Osteoblast (primary cell): Measurements from ENCODE around the gene OTULIN. TPM values are rescaled to one million over a fixed set of nuclear protein-coding genes. Genes with fewer than 3 reads are reported as not detected.

Source experiments
- DNase-seq: peaks from one replicate; pipeline ENCODE4 v3.0.0; 2011; ENCODE audit warnings: low spot score, mixed read lengths; ENCODE audit not compliant: insufficient read length; ENCODE audit errors: missing footprints
- H2AFZ ChIP-seq: 2 replicates; pipeline ENCODE4 v1.6.0; 2011; ENCODE audit warnings: mild to moderate bottlenecking, low read length
- H3K27ac ChIP-seq: 2 replicates; pipeline ENCODE4 v1.5.1; 2011; ENCODE audit warnings: mild to moderate bottlenecking, low read depth, low read length, moderate library complexity
- H3K27me3 ChIP-seq: 2 replicates; pipeline ENCODE4 v1.6.0; 2012; ENCODE audit warnings: mild to moderate bottlenecking, control low read depth, inconsistent platforms, low read length, moderate library complexity; ENCODE audit not compliant: insufficient read depth
- H3K36me3 ChIP-seq: 2 replicates; pipeline ENCODE4 v1.5.1; 2011; ENCODE audit warnings: mild to moderate bottlenecking, low read length, control low read depth, moderate library complexity; ENCODE audit not compliant: insufficient read depth
- H3K4me1 ChIP-seq: 2 replicates; pipeline ENCODE4 v1.5.1; 2011; ENCODE audit warnings: mild to moderate bottlenecking, low read length, control low read depth, moderate library complexity; ENCODE audit not compliant: insufficient read depth
- H3K4me2 ChIP-seq: 2 replicates; pipeline ENCODE4 v1.6.0; 2011; ENCODE audit warnings: mild to moderate bottlenecking, low read length; ENCODE audit not compliant: insufficient read depth
- H3K4me3 ChIP-seq: fragments of 200-600 bp; sonication (generic); 3 replicates; pipeline ENCODE4 v1.5.1; 2012; ENCODE audit warnings: mild to moderate bottlenecking, low read length, inconsistent platforms; ENCODE audit not compliant: insufficient read depth
- H3K79me2 ChIP-seq: 2 replicates; pipeline ENCODE4 v1.6.0; 2012; ENCODE audit warnings: mild to moderate bottlenecking, low read length, control low read depth, inconsistent platforms; ENCODE audit not compliant: insufficient read depth
- H3K9me3 ChIP-seq: 2 replicates; pipeline ENCODE4 v1.5.1; 2011; ENCODE audit warnings: low read depth, low read length, control low read depth
- H4K20me1 ChIP-seq: 2 replicates; pipeline ENCODE4 v1.6.0; 2012; ENCODE audit warnings: mild to moderate bottlenecking, low read length, control low read depth; ENCODE audit not compliant: insufficient read depth
- CTCF ChIP-seq: IDR thresholded peaks from 2 replicates; pipeline ENCODE4 v1.5.1; 2011; ENCODE audit warnings: mild to moderate bottlenecking, low read depth, low read length, moderate library complexity; ENCODE audit errors: extremely low read depth
- total RNA-seq: library from RNA; depleted of rRNA; stranded (reverse); fragments of >200 nt; gene quantifications from 2 replicates; pipeline ENCODE4 v1.2.3, GENCODE V29; 2012

OTULIN gene
- total RNA-seq, 1 donor: 29.7 TPM

- peak; percentile 51 for DNase-seq
- no peaks in the 10 kb centered on the region for H4K20me1 ChIP-seq
- H3K4me1 ChIP-seq: peaks cover 22% of the 10 kb centered on the region
- no peak overlapping the region for H3K4me3 ChIP-seq
- H3K36me3 ChIP-seq: peaks cover 54% of the 10 kb centered on the region
- no peak overlapping the region for H3K4me2 ChIP-seq
- H2AFZ ChIP-seq: no peak overlapping the region
- no peak overlapping the region for H3K27ac ChIP-seq
- TF ChIP-seq CTCF: no peak
- H3K9me3 ChIP-seq: no peaks in the 10 kb centered on the region
- no peaks in the 10 kb centered on the region for H3K27me3 ChIP-seq
- no peaks in the 10 kb centered on the region for H3K79me2 ChIP-seq
These were observed 65.2 kb downstream of the OTULIN start for GRCh38 chr5:14729448-14730385.

- H3K36me3 ChIP-seq: peaks cover 52% of the 10 kb centered on the region
- no peaks in the 10 kb centered on the region for H3K9me3 ChIP-seq
- H3K79me2 ChIP-seq: no peaks in the 10 kb centered on the region
- H4K20me1 ChIP-seq: no peaks in the 10 kb centered on the region
- no peak for TF ChIP-seq CTCF
- H2AFZ ChIP-seq: no peak overlapping the region
- no peaks in the 10 kb centered on the region for H3K27me3 ChIP-seq
- H3K27ac ChIP-seq: no peak overlapping the region
- no peak for DNase-seq
- no peak overlapping the region for H3K4me3 ChIP-seq
- H3K4me2 ChIP-seq: no peak overlapping the region
- H3K4me1 ChIP-seq: peaks cover 22% of the 10 kb centered on the region
These were observed 65.9 kb downstream of the OTULIN start for GRCh38 chr5:14730466-14730865.

- Histone ChIP-seq H3K4me1 (peaks cover 21% of the 10 kb centered on the region), H3K27me3 (no peaks in the 10 kb centered on the region), H3K79me2 (no peaks in the 10 kb centered on the region), H3K27ac (no peak overlapping the region), H4K20me1 (no peaks in the 10 kb centered on the region), H3K9me3 (no peaks in the 10 kb centered on the region), H3K4me3 (no peak overlapping the region), H3K4me2 (no peak overlapping the region), H2AFZ (no peak overlapping the region), H3K36me3 (peaks cover 54% of the 10 kb centered on the region)
- TF ChIP-seq CTCF: no peak
- DNase-seq: peak; percentile 51
These were observed 66.4 kb downstream of the OTULIN start for GRCh38 chr5:14730881-14731280.

- no peak overlapping the region for H3K4me2 ChIP-seq
- DNase-seq: no peak
- no peak overlapping the region for H3K27ac ChIP-seq
- no peak for TF ChIP-seq CTCF
- no peak overlapping the region for H3K4me3 ChIP-seq
- peaks cover 3% of the 10 kb centered on the region for H3K79me2 ChIP-seq
- no peaks in the 10 kb centered on the region for H3K9me3 ChIP-seq
- H2AFZ ChIP-seq: no peak overlapping the region
- H3K27me3 ChIP-seq: no peaks in the 10 kb centered on the region
- peaks cover 2% of the 10 kb centered on the region for H3K4me1 ChIP-seq
- H4K20me1 ChIP-seq: no peaks in the 10 kb centered on the region
- H3K36me3 ChIP-seq: peaks cover 75% of the 10 kb centered on the region
These were observed 68.5 kb downstream of the OTULIN start for GRCh38 chr5:14732991-14733390.
